ENCODE results near the gene SFRP5. TPM values are rescaled to one million over a fixed set of nuclear protein-coding genes. Genes with fewer than 3 reads are reported as not detected.

The SFRP5 gene
- total and polyA plus RNA-seq, 10 of the 15 experiments (the other 5 are each of a cell fraction or from before 2014, with no cell fraction given), result not detected

DNA sequence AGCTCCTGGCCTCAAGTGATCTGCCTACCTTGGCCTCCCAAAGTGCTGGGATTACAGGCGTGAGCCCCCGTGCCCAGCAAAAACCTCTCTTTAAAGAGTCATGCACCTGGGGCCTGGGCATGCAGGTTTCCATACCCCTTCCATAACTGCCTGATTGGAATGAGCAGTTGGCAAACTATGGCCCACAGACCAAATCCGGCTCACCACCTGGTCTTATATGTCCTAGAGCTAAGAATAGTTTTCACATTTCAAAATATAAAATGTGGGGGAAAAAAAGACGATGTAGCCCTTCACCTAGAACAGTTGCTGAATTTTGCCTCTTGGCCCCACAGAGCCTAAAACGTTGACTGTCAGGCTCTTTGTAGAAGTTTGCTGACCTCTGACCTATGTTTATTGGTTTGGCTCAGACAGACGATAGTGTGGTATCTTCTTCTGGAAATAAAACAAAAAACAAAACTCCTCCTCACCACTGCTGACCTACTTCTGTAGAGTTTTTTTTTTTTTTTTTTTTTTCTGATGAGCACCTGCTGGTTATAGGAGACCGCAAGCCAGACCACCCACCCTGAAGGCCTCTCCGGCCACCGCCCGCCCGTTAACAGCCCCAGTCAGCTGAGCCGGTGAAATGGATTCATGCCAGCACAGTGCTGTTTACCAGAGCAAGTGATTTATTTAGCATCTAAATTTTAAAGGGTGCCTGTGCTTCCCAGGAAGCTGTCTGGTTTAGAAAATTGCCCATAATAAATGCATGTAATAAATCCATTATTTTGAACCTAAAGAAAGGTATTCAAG, 33.5 kb upstream of the SFRP5 start:
- FAIRE-seq, result no peak

DNA sequence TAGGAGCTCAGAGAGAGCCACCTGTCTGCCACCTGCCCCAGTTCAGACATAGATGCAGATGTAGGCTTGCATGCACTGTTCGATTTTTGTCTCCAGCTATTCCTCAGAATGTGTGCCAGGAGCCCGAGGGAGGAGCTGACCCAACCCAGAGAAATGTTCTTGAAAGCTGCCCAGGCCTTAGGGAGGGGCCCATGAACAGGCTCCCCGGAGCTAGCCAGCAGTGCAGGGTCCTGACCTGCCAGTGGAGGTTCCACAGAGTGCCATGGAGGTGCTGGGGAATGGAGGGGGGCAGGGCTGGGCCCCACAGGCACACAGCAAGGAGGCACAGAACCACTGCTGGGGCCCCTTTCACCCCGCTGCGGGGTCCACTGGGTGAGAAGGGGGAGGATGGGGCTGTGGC, 29.6 kb upstream of the SFRP5 start:
- Histone ChIP-seq H3K36me3 (ENCODE audit: control insufficient read depth in 2 of 2, insufficient read depth in 2 of 2, low read length in 1 of 2) (no peaks in the 10 kb centered on the region), H2AFZ (ENCODE audit: control insufficient read depth, low read depth, low read length) (no peak overlapping the region), H3K4me2 (ENCODE audit: control insufficient read depth, insufficient read depth) (no peak overlapping the region), H3K27ac (ENCODE audit: control insufficient read depth, insufficient read depth) (no peak overlapping the region), H3K27me3 (replicated peaks in 1 of 2; ENCODE audit: control insufficient read depth in 2 of 2, insufficient read depth in 2 of 2, low read length in 1 of 2) (no peaks in the 10 kb centered on the region; a peak in 1 of 4 replicates), H3K4me1 (ENCODE audit: control insufficient read depth, insufficient read depth, low read length) (no peaks in the 10 kb centered on the region), H3K79me2 (ENCODE audit: control insufficient read depth, insufficient read depth, low read length) (no peaks in the 10 kb centered on the region), H3K9me3 (replicated peaks; ENCODE audit: control insufficient read depth, insufficient read depth, low read length) (no peaks in the 10 kb centered on the region; the same call in 1 of the 3 replicates), H3K4me3 (no peak overlapping the region), H3K9ac (ENCODE audit: control insufficient read depth, insufficient read depth, low read length) (no peak overlapping the region), H4K20me1 (ENCODE audit: control insufficient read depth, insufficient read depth) (no peaks in the 10 kb centered on the region)
- FAIRE-seq (no peak), DNase-seq (ENCODE audit: low read depth, low spot score) (no peak), ATAC-seq (no peak)
- no TSS peak for BruUV-seq (replicated peaks)
- no peak for TF ChIP-seq RELA (IDR thresholded peaks at IDR 0.05; ENCODE audit: borderline replicate concordance, partially characterized antibody)
- TF ChIP-seq ZNF207 (IDR thresholded peaks at IDR 0.05; ENCODE audit: borderline replicate concordance), result no peak
- intact Hi-C loops (cut with micrococcal nuclease; ENCODE audit: unreplicated experiment), result no loop called here
- 13% methylated on average over 5 of the region's 5 CpGs for WGBS (ENCODE audit: insufficient coverage, insufficient replicate concordance, low lambda C conversion rate, missing lambda C conversion rate)
- in situ Hi-C loops (cut with MboI), result no loop called here
- ChIA-PET RAD21 (ENCODE audit: unreplicated experiment) (no interaction called here), POLR2A (no interaction called here), SMC1A (ENCODE audit: uncharacterized antibody, unreplicated experiment) (interaction anchor here (1.0 kb wide), 1 partner anchor 67 kb away, joined by 3 read pairs; no protein-coding TSS in a partner anchor), CTCF (no interaction called here)

More for the DNA sequence above, 33.5 kb upstream of the SFRP5 start:
- DNase-seq (ENCODE audit: low read depth, low spot score) (no peak), ATAC-seq (no peak)
- Histone ChIP-seq H3K79me2 (ENCODE audit: control insufficient read depth, insufficient read depth, low read length) (no peaks in the 10 kb centered on the region), H3K4me3 (no peak overlapping the region), H3K9me3 (replicated peaks; ENCODE audit: control insufficient read depth, insufficient read depth, low read length) (no peaks in the 10 kb centered on the region), H2AFZ (ENCODE audit: control insufficient read depth, low read depth, low read length) (no peak overlapping the region), H3K4me1 (ENCODE audit: control insufficient read depth, insufficient read depth, low read length) (no peaks in the 10 kb centered on the region), H4K20me1 (ENCODE audit: control insufficient read depth, insufficient read depth) (no peaks in the 10 kb centered on the region), H3K36me3 (ENCODE audit: control insufficient read depth in 2 of 2, insufficient read depth in 2 of 2, low read length in 1 of 2) (no peaks in the 10 kb centered on the region), H3K27ac (ENCODE audit: control insufficient read depth, insufficient read depth) (no peak overlapping the region), H3K9ac (ENCODE audit: control insufficient read depth, insufficient read depth, low read length) (no peak overlapping the region), H3K27me3 (replicated peaks in 1 of 2; ENCODE audit: control insufficient read depth in 2 of 2, insufficient read depth in 2 of 2, low read length in 1 of 2) (no peaks in the 10 kb centered on the region; a peak in 1 of 4 replicates), H3K4me2 (ENCODE audit: control insufficient read depth, insufficient read depth) (no peak overlapping the region)
- intact Hi-C loops (cut with micrococcal nuclease; ENCODE audit: unreplicated experiment) (no loop called here), in situ Hi-C loops (cut with MboI) (no loop called here)
- RAD21 ChIA-PET (ENCODE audit: unreplicated experiment), result no interaction called here
- no peak for TF ChIP-seq POLR2AphosphoS2 (IDR thresholded peaks at IDR 0.05; ENCODE audit: low read depth, low read length)
- 0 out of 2 replicates have a peak, but pooled peaks have one; percentile 18 for TF ChIP-seq NR2F1 (conservative IDR thresholded peaks at IDR 0.05)
- CTCF ChIA-PET, result interaction anchor here (1.5 kb wide), 1 partner anchor 13 kb away, joined by 3 read pairs; no protein-coding TSS in a partner anchor
- 63% methylated on average over 10 of the region's 12 CpGs for WGBS (ENCODE audit: insufficient coverage, insufficient replicate concordance, low lambda C conversion rate, missing lambda C conversion rate)
- no TSS peak for BruUV-seq (replicated peaks)
- POLR2A ChIA-PET, result no interaction called here
- SMC1A ChIA-PET (ENCODE audit: uncharacterized antibody, unreplicated experiment), result no interaction called here
